ENCODE results near the gene CALHM3. TPM values are rescaled to one million over a fixed set of nuclear protein-coding genes. Genes with fewer than 3 reads are reported as not detected.
"Not testable (repeated sequence)": the region's sequence is repeated elsewhere in the genome, so short reads cannot be mapped to it uniquely, and the experiment has no call there.

CALHM3 gene
- total RNA-seq, 2 experiments from 2014 or later = 0.17 to 0.67 TPM

DNA sequence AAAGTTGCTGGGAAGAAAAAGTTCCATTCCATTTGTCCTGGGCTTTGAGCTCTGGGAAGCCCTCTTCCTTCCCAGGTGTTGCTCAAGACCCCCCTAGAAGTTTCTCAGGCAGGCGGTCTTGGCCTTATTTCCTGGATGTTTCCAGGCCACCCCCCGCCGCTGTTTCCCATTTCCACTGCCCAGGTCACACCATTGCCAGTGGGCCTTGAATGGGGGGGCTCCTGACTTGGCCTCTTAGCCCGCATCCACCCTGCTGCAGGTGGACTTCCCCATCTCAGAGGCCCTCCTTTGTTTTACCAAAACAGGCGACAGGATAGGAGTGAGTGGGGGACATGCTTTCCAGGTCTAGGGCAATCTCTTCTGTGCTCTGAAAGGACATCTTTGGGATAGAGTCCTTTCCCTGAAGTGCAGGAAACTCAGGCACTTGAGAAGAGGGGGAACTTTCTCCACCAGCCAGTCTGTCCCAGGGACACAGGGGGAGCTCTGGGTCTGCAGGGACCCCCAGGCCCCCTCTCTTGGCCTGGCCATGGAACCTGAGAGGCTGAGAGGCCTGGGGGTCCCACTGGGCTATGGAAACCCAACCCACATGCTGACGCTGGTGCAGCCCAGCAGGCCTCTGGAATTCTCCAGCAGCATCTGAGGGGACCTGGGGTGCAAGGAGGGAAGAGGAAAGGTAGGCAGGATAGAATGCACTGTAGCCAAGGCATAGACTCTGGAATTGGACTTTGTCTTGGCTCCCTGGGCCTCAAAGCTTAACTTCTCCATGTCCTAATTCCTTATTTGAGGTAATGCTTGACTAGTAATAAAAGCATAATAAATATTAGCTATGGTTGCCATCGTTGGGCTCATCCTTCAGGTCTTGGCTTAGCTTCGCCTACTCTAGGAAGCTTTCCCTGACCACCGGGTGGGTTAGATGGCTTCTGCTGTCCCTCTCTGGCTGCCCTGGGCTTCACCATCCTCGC, 32.0 kb upstream of the CALHM3 start:
- Mint-ChIP-seq H3K9me3 (no peaks in the 10 kb centered on the region), H3K27ac (no peak overlapping the region), H3K27me3 (peaks cover 32% of the 10 kb centered on the region), H3K4me3 (no peak overlapping the region), H3K4me1 (peaks cover 3% of the 10 kb centered on the region), H3K36me3 (no peaks in the 10 kb centered on the region)
- DNase-seq (no peak), ATAC-seq (ENCODE audit: low read depth) (no peak)
- POLR2A ChIA-PET = no interaction called here

DNA sequence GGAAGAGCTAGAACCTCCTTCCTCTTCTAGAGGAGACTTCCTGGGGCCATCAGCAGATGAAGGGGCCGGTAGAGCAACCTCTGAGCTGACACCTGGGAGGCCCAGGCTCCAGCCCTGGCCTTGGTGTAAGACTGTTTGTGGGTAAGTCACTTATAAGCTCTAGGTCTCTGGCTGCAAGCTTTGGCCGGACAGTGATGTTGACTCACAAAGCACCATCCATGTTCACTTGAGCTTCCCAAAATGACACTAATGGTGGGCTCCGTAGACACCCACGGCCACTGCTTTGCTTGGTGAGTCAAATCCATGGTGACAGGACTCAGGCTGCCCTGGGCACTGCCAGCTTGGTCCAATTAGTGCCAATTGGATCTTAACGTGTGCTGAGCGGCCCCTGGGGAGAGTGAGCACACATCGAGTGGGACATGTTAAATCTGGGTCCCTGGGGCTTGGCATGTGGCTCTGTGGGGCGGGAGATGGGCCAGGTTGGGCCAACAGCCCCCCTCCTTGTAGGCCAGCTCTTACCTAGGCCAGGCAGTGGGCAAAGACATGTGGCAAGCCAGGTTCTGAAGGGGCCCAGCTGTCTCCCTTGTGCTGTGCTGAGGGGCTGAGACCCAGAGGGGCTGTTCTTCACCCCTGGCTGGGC, 31.1 kb upstream of the CALHM3 start:
- Mint-ChIP-seq H3K27me3 (peaks cover 35% of the 10 kb centered on the region), H3K27ac (no peak overlapping the region), H3K4me1 (no peaks in the 10 kb centered on the region), H3K9me3 (no peaks in the 10 kb centered on the region), H3K36me3 (no peaks in the 10 kb centered on the region), H3K4me3 (no peak overlapping the region)
- no peak for DNase-seq
- POLR2A ChIA-PET = no interaction called here
- ATAC-seq (ENCODE audit: low read depth) = no peak

DNA sequence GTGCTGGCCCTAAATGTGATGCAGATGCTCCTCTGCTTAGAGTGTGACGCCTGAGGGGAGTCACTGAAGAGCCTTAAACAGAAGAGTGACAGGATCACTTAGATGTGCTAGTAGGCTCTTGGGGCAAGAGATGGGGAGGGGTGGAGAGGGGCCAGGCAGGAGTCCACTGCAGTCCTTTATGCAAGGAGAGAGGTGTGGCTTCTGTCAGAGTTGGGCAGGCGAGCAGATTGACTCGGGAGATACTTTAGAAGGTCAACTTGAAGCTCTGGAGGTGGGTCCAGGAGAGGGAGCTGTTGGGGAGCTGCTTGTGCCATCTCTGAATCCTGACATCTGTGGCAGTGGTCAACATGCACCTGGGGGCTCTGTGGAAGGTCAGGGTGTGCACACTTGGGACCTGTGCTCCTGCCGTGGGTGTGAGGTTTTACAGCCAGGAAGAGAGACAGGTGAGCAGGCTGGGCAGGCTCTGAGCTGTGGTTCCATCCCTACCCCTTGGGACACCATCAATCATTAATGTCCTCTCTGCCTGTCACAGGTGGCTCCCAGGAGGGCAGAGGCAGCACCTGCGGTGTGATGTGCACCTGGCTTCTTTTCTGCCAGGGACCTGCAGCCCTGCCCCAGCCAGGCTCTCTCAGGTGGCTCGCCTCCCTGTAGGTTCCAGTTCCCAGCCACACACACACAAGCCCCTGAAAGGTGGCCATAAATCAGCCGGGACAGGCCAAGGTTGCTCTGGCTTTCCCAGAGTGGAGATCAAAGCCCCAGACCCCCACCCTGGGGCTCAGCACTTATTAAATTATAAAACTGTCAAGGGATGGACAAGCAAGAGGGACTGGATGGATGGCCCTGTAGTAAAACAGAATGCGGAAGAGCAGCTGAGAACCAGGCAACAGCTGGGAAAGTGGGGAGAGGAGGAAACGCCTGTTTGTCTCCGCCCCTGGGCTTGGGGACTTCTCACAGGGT, 28.5 kb upstream of the CALHM3 start:
- DNase-seq (no peak), ATAC-seq (ENCODE audit: low read depth) (no peak)
- Mint-ChIP-seq H3K27ac (no peak overlapping the region), H3K36me3 (no peaks in the 10 kb centered on the region), H3K4me1 (peaks cover 7% of the 10 kb centered on the region), H3K4me3 (no peak overlapping the region), H3K27me3 (peaks cover 49% of the 10 kb centered on the region), H3K9me3 (no peaks in the 10 kb centered on the region)
- POLR2A ChIA-PET = no interaction called here

- Mint-ChIP-seq H3K27ac (no peak overlapping the region), H3K36me3 (no peaks in the 10 kb centered on the region), H3K27me3 (peaks cover 53% of the 10 kb centered on the region), H3K4me3 (no peak overlapping the region), H3K9me3 (no peaks in the 10 kb centered on the region), H3K4me1 (peaks cover 9% of the 10 kb centered on the region)
- ATAC-seq (ENCODE audit: low read depth) (no peak), DNase-seq (no peak)
- POLR2A ChIA-PET = no interaction called here
Measured at GRCh38 chr10:103506061-103506460, 27.0 kb upstream of the CALHM3 start.

GRCh38 chr10:103504181-103504783, 25.2 kb upstream of the CALHM3 start:
- POLR2A ChIA-PET = interaction anchor here (1.1 kb wide), 1 partner anchor 11 kb away, joined by 3 read pairs; the partner anchor contains the start of gene NEURL1
- DNase-seq (no peak), ATAC-seq (ENCODE audit: low read depth) (peak; percentile 75)
- Mint-ChIP-seq H3K27me3 (peaks cover 66% of the 10 kb centered on the region), H3K27ac (no peak overlapping the region), H3K4me1 (peaks cover 17% of the 10 kb centered on the region), H3K4me3 (no peak overlapping the region), H3K36me3 (no peaks in the 10 kb centered on the region), H3K9me3 (no peaks in the 10 kb centered on the region)

DNA sequence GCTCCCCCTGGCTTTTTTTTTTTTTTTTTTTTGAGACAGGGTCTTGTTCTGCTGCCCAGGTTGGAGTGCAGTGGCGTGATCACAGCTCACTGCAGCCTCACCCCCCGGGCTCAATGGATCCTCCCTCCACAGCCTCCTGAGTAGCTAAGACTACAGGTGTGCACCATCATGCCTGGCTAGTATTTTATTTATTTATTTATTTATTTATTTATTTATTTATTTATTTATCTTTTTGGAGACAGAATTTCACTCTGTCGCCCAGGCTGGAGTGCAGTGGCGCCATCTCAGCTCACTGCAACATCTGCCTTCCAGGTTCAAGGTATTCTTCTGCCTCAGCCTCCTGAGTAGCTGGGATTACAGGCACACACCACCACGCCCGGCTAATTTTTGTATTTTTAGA, 24.7 kb upstream of the CALHM3 start:
- H3K4me3 Mint-ChIP-seq; H3K9me3 Mint-ChIP-seq; H3K27ac Mint-ChIP-seq; ATAC-seq (ENCODE audit: low read depth); POLR2A ChIA-PET; DNase-seq; H3K36me3 Mint-ChIP-seq: not testable (repeated sequence)
- Mint-ChIP-seq H3K4me1 (peaks cover 17% of the 10 kb centered on the region), H3K27me3 (peaks cover 66% of the 10 kb centered on the region)

DNA sequence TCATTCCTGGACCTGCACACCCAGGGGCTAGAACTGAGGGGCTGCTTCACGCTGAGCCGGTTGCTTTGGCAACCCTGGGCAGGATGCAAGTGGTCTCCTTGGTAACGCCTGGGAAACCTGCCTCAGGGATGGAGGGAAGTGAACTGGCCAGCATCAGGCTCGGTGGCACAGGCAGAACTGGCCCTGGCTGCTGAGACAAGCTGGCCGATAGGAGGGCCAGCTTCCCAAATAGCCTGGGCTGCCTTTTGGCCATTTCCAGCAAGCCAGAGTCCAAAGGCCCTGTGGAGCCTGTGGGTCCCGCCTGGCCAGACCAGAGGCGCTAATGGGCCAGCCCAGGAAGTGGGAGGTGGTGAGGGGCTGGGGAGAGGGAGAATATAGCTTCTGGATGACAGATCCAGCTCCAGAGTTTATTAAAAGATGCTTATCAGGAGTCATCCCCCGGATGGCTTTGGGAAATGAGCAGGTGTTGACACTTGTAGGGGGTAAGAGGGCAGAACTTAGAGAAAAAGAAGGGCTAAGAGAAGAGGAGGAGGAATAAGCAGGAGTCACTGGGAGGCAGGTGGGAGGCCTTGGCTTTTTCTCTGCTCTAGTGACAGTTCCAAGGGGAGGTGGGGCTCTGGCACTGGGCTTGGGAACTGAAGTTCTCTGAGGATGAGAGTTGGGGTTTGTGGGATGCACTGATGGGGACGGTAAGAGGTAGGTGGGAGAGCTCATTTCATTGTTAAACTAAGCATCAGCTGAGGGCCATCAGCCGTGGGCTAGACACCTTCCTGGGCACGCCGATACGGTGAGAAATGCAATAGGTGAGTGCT, 24.0 kb upstream of the CALHM3 start:
- Mint-ChIP-seq H3K27ac (no peak overlapping the region), H3K27me3 (peaks cover 62% of the 10 kb centered on the region), H3K4me3 (no peak overlapping the region), H3K4me1 (peaks cover 17% of the 10 kb centered on the region), H3K36me3 (no peaks in the 10 kb centered on the region), H3K9me3 (no peaks in the 10 kb centered on the region)
- DNase-seq (no peak), ATAC-seq (ENCODE audit: low read depth) (no peak)
- POLR2A ChIA-PET = no interaction called here

GRCh38 chr10:103501186-103501585, 22.1 kb upstream of the CALHM3 start:
- ATAC-seq (ENCODE audit: low read depth) (no peak), DNase-seq (no peak)
- Mint-ChIP-seq H3K36me3 (no peaks in the 10 kb centered on the region), H3K4me3 (no peak overlapping the region), H3K4me1 (peaks cover 17% of the 10 kb centered on the region), H3K9me3 (no peaks in the 10 kb centered on the region), H3K27ac (no peak overlapping the region), H3K27me3 (peaks cover 65% of the 10 kb centered on the region)
- POLR2A ChIA-PET = no interaction called here

DNA sequence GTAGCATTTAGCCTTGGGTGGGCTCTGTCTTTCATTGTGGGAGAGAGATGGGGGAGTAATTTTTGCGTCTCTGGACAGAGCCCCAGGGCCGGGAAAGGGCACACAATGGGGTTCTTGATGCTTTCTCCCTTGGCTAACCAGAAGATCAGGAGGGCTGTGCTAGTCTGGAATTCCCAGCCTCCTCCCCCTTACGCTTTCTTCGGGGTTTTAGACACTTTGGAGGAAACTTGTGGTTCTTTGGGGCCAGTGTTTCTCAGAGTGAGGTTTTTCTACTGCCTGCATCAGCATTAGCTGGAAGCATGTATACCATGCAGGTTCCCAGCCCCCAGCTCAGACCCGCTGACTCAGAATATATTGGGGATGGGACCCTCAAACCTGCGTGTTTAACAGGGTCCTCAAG, 21.4 kb upstream of the CALHM3 start:
- DNase-seq (no peak), ATAC-seq (ENCODE audit: low read depth) (no peak)
- Mint-ChIP-seq H3K36me3 (no peaks in the 10 kb centered on the region), H3K4me3 (no peak overlapping the region), H3K27ac (no peak overlapping the region), H3K9me3 (no peaks in the 10 kb centered on the region), H3K4me1 (peaks cover 17% of the 10 kb centered on the region), H3K27me3 (peaks cover 65% of the 10 kb centered on the region)
- POLR2A ChIA-PET = no interaction called here

DNA sequence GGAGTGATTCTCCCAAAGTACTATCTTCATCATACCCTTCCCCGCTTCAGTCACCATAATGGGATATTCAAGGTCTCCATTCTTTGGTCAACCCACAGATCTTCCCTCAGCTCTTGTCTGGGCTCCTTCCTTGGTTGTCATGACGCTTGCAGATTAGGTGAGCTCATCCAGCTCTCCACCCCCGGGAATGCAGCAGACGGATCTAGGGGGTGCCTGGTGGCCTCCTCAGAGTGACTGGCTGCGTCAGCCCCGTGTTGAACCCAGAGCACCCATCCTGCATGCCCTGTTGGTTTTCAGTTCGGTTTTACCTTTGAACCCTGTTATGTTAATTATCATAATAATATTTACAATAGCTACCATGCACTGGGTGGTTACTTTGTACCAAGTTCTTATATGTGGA, 20.8 kb upstream of the CALHM3 start:
- POLR2A ChIA-PET = interaction anchor here (0.7 kb wide), 1 partner anchor 46 kb away, joined by 4 read pairs; no protein-coding TSS in a partner anchor
- no peak overlapping the region for H3K4me3 Mint-ChIP-seq
- ATAC-seq (ENCODE audit: low read depth) (no peak), DNase-seq (no peak)
- no peaks in the 10 kb centered on the region for H3K9me3 Mint-ChIP-seq
- H3K4me1 Mint-ChIP-seq = peaks cover 17% of the 10 kb centered on the region
- H3K27ac Mint-ChIP-seq = no peak overlapping the region
- peaks cover 71% of the 10 kb centered on the region for H3K27me3 Mint-ChIP-seq
- no peaks in the 10 kb centered on the region for H3K36me3 Mint-ChIP-seq

DNA sequence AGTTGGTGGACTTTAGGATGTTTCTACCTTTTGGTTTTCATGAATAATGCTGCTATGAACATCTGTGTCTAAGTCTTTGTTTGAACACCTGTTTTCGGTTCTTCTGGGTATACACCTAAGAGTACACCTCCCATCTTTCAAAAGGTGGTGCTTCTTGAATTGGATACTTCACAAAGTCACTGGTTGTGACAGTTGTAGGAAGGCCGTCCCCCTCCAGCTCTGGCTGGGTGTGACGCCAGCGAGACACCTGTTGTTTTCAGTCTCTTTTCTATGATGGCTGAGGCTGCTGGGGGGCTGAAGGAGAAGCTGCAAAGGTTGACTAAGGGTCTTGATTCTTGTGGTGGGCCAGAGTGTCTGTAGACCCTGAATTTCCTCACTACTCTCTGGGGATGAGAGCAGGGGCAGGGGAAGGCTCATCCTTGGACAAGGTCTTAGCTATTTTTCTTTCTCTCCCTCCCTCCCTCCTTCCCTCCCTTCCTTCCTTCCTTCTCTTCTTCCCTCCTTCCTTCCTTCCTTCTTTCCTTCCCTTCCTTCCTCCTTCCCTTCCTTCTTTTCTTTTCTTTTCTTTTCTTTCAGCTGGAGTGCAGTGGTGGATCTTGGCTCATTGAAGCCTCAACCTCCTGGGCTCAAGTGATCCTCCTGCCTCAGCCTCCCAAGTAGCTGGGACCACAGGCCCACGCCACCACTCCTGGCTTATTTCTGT, 20.0 kb upstream of the CALHM3 start:
- no peaks in the 10 kb centered on the region for H3K9me3 Mint-ChIP-seq
- H3K4me3 Mint-ChIP-seq = no peak overlapping the region
- peaks cover 12% of the 10 kb centered on the region for H3K4me1 Mint-ChIP-seq
- DNase-seq = no peak
- H3K27ac Mint-ChIP-seq = no peak overlapping the region
- POLR2A ChIA-PET = interaction anchor here (0.7 kb wide), 1 partner anchor 47 kb away, joined by 4 read pairs; no protein-coding TSS in a partner anchor
- H3K36me3 Mint-ChIP-seq = no peaks in the 10 kb centered on the region
- peaks cover 71% of the 10 kb centered on the region for H3K27me3 Mint-ChIP-seq
- ATAC-seq (ENCODE audit: low read depth) = no peak

All from activated naive CD8-positive, alpha-beta T cell treated with anti-CD3 and anti-CD28 coated beads, Interleukin-2, amount 10 ng/mL, durations not matched to agents 7 days and 5 days (primary cell).